HT1080 (cell line): ENCODE data around the gene ADAMTS17. TPM values are rescaled to one million over a fixed set of nuclear protein-coding genes. Genes with fewer than 3 reads are reported as not detected.
"Not testable (repeated sequence)": the region's sequence is repeated elsewhere in the genome, so short reads cannot be mapped to it uniquely, and the experiment has no call there.

Experiments
- DNase-seq: peaks from one replicate; pipeline ENCODE4 v3.0.0-alpha.2; 2015; ENCODE audit warnings: low read depth
- total RNA-seq: library from RNA; depleted of rRNA; stranded (reverse); fragments of >200 nt; shearing (Covaris generic); gene quantifications from 2 replicates; pipeline ENCODE4 v1.2.3, GENCODE V29; 2014

The ADAMTS17 gene
- total RNA-seq, 1 experiment from 2014 or later, result 0.05 TPM

GRCh38 chr15:100339999-100340398, 1.8 kb downstream of the ADAMTS17 start:
- DNase-seq, result no peak

- DNase-seq, result not testable (repeated sequence)
Measured at GRCh38 chr15:100339451-100339850, 2.3 kb downstream of the ADAMTS17 start.

DNA sequence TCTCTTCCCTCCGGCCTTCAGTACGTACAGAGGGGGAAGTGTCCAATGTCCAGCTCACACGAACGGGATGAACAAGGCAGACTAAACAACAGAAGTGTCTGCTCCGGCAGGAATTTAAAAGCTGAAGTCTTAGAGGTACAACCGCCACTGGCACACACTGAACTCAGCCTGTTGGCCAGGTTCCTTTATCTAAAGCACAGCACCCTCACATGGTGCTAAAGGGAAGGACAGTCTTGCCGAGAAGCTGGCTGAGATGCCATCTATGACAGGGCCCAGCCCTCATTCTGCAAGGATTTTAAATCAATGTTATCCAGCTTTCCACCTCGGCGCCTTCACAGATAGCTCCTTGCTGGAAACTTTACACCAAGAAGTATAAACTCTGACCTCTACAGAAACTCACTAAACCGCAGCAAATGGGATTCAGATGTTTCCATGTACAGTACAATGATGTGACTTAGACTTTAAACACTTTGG, 2.8 kb downstream of the ADAMTS17 start:
- DNase-seq, result peak; percentile 34

- DNase-seq, result no peak
Measured at GRCh38 chr15:100338247-100338646, 3.5 kb downstream of the ADAMTS17 start.

DNA sequence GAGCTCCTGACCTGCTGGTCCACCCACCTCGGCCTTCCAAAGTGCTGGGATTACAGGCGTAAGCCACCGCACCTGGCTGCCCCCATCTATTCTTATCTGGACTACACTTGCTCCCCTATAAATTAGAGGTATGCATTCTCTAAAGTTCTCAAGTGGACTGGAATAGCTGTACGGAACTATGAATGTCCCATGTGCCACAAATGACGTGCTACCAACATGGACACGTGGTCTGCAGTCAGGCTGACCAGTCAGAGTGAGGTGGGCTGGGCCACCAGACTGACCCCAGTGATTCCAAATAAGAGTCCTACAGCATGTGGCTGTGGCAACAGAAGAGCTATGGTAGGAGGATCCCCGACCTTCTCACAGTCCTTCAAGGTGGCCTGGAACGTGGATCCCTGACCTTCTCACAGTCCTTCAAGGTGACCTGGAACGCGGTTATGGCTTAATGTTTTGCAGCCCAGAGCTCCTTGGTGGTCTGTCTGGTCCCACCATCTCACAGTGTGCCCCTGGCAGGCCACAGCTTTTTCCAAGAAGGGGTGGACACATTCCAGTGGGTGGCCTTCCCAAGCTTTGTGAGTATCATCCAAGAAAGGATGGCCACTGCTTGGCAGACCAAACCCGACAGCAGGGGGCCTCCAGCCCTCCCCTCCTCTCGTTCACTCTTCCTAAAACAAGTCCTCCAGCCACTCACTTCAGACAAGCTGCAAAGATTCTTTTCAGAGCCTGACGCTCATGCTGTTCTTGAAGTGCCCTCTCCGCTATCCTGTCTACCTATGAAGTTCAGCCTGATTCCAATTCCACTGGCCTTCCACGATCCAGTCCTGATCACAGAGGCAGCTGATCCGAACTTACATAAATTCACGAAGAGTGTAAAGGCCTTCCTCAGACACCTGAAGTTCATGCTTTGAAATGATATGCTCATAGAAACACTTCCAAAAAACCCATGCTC, 4.4 kb downstream of the ADAMTS17 start:
- DNase-seq, result no peak

DNA sequence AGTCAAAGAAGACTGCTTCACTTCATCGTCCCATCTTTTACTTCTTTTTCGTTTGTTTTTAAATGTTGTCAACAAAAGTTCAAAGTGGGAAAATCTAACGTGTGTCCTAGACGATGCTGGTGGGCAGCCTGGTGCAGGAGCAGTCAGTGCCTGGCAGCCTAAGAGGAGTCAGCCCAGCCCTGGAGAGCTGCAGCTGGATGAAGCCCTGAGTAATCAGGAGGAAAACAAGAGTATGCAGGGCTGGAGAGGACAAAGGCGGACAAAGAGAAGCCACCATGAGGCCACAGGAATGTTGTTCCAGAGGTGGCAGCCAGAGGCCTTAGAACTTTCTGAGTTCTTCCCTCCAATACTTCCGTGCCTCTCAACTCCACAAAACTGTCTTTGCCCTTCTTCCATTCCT, 5.7 kb downstream of the ADAMTS17 start:
- DNase-seq, result no peak

DNA sequence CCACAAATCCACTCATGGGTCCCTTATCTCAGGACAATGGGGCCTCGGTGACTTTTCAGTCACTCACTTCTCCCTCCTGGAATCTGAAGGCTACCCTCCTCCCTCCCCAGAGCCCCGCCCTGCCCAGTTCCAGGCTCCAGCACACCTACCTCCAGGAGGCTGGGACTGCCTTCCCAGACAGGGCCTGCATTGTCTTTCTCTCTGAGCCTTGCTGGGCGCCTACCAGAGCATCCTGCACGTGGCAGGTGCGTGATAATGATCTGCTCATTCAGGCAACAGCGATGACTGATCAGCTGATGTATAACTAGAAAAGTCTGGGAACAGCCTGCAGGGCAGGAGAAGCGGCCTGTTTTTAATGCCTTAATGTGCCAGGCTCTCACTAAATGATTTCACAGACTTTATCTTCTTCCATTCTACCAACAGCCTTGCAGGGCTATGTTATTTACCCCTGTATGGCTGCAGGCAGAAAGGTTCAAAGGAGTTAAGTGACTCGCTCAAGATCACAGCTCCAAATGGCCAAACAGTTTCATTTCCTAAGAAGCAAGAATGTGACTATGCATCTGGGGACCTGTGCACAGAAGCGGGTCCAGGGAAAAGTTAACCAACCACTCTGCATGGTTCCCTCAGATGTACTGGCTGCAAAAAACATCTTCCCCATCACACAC, 6.3 kb downstream of the ADAMTS17 start:
- no peak for DNase-seq

- DNase-seq, result no peak
Measured at GRCh38 chr15:100334905-100335304, 6.9 kb downstream of the ADAMTS17 start.

DNA sequence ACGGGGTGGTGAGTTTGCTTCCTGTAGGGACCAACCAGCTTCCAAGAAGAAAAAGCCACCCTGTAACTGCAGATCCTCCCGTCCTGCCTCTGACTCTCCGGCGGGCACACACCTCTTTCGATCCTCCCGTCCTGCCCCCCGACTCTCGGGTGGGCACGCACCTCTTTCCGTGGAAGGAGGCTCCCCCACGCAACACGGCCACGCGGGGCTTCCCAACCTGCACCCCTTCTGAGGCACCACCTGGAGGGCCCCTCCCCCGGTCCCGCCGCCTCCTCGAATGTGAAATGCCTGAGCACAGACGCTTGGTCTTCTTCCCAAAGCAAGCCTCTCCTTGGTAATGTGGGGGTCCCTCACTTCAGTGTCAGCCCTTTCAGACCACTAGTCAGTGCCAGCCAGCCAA, 7.3 kb downstream of the ADAMTS17 start:
- DNase-seq, result no peak

DNA sequence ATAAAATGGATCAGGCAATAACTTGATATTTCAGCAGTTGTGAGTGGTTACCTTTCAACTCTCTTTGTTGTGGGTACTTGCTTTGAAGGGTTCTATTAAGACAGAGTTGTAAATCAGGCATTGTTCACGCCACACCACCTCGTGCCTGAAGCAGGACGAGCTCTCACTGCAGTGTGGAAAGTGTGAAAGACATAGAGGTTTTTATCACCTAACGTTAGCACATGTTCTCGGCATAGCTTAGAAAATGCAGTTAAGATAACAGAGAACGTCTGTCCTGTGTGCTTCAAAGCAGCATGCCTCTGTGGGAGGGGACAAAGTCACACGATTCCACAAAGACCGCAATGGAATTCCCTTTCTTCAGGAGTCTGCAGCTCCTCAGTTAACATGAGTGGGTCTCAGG, 7.8 kb downstream of the ADAMTS17 start:
- DNase-seq, result no peak

DNA sequence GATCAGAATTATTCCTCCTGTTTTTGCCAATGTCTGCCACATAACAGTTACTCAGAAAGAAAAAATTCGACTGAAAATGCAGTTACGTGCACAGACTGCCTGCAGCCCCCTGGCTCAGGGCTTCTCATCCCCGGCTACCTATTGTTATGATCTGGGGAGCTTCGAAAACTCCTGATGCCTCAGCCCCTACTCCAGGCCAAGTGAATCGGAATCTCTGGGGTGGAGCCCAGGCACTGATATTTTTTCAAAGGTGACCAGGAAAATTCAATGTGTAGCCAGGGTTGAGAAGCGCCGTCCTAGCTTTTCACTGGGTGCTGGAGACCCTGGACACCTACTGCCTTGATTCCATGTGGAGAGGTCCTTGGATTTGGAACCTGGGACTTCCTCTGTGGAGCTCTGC, 8.5 kb downstream of the ADAMTS17 start:
- no peak for DNase-seq

DNA sequence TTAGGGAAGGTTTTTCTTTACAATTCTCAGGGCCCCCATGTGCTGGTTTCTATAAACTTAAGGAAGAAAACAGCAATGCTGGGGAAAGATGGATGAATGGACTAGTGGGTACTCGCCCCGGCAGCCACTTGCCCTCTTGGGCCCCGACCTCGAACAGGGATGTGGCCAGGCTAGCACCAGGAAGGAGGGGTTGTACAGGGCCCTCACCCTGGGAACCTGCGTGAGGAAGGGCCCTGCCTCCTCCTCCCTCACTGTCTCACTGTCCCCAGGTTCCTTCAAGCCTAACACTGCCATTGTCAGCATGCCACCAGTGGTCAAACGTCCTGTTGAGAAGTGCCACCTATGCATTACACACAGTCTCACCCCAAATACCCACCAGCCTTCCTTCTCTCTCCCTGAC, 9.1 kb downstream of the ADAMTS17 start:
- DNase-seq, result no peak

GRCh38 chr15:100332231-100332630, 9.5 kb downstream of the ADAMTS17 start:
- no peak for DNase-seq

DNA sequence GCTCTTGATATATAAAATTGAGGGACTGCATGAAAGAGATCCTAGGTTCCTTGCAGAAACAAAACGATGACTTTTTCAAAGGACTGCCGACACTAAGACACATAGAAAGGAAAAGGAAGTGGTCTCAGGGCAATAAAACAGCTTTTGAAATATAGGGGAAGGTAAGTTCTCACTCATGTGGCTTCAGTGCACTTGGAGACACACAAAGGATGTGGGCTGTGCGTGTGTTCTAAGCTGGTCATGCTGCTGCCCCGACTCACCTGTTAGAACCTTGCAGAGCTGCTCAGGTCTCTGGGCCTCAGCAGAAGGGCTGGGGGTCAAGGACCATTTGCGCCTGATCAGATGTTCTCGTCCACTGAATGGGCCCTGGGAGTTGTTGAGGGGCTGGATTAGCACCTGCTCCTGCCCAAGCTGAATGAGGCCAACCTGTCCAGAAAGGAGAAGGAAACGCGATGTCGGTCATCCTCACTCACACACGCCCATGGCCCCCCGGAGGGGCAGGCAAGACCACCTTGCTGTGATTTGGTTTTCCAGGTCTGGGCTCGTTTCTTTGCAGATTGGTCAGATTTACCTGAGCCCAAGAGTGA, 11.1 kb downstream of the ADAMTS17 start:
- no peak for DNase-seq

DNA sequence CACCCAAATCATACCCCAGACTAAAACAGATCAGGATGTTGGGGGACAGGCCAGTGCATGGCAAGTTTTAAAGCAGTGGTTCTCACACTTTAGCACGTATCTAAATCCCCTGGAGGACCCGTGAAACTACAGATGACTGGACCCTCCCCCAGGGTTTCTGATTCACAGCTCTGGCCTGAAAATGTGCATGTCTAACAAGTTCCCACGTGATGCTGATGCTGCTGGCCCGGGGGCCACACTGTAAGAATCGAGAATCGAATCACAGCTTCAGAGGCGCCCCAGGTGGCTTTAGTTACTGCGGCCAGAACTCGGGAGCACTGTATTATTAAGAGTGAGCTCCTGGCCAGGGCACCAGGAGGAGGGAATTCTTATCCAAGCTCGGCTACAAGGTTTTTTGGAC, 11.6 kb downstream of the ADAMTS17 start:
- no peak for DNase-seq

- DNase-seq, result no peak
Measured at GRCh38 chr15:100328796-100329195, 13.0 kb downstream of the ADAMTS17 start.

GRCh38 chr15:100318880-100319279, 22.9 kb downstream of the ADAMTS17 start:
- DNase-seq, result no peak

DNA sequence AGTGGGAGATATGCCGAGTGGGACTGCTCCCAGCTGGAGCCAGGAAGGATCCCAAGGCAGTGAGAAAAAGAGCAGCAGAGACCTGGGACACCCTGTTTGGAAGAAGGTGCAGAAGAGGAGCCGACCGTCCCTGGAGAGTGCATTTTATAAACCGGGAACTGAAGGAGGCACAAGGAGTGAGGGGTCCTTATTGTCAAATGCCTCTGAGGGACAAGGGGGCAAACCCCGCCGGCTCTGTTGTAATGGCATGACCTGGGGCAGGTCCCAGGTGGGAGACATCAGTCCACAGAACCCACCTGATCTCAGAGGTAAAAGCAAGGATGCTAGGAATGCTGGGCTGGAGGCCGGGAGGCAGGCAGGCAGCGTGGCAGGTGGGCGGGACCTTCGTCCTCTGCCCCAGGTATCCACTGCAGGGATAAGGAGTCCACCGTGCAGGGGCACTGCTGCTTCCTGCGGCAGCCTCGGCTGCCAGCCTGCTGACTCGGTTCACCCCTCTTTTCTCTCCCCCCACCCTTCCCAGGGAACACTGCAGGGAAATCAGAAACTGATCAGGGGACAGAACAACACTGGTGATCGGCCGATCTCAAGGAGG, 26.9 kb downstream of the ADAMTS17 start:
- DNase-seq, result no peak

DNA sequence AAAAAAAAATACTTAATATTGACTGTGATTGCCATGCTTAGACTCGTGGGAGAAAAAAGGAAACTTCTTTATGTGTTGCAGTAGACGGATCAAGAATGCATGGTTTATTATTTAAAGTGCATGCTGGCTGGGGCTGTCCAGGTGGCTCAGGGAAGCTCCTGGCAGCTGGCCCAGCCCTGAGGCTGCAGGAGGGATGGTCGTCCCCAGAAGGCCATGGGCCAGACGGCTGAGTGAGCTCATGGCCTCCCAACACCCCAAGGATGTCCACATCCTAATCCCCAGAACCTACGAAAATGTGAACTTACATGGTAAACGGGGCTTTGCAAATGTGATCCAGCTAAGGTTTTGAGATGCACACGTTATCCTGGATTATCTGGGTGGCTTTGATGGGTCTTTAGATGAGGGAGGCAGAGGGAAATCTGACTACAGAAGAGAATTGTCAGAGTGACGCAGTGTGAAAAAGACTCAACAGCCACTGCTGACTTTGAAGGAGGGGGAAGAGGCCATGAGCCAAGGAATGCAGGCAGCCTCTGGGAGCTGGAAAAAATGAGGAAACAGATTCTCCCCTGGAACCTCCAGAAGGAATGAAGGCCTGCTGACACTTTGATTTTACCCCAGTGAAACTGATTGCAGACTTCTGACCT, 29.8 kb downstream of the ADAMTS17 start:
- no peak for DNase-seq

- DNase-seq, result no peak
Measured at GRCh38 chr15:100311154-100311625, 30.6 kb downstream of the ADAMTS17 start.

- no peak for DNase-seq
Measured at GRCh38 chr15:100310513-100311153, 31.1 kb downstream of the ADAMTS17 start.
